WI38 (cell line): ENCODE data around the gene IL36B.

ENCODE experiments used
- H3K4me3 ChIP-seq: 2 replicates; pipeline ENCODE4 v1.5.1; 2011; ENCODE audit warnings: low read depth, mild to moderate bottlenecking, control low read depth, low read length
- TF ChIP-seq, protein P1 (sequence below): IDR thresholded peaks from 2 replicates; pipeline ENCODE4 v1.5.1; 2012; ENCODE audit warnings: low read depth, mild to moderate bottlenecking, control low read depth, low read length

The IL36B gene

DNA sequence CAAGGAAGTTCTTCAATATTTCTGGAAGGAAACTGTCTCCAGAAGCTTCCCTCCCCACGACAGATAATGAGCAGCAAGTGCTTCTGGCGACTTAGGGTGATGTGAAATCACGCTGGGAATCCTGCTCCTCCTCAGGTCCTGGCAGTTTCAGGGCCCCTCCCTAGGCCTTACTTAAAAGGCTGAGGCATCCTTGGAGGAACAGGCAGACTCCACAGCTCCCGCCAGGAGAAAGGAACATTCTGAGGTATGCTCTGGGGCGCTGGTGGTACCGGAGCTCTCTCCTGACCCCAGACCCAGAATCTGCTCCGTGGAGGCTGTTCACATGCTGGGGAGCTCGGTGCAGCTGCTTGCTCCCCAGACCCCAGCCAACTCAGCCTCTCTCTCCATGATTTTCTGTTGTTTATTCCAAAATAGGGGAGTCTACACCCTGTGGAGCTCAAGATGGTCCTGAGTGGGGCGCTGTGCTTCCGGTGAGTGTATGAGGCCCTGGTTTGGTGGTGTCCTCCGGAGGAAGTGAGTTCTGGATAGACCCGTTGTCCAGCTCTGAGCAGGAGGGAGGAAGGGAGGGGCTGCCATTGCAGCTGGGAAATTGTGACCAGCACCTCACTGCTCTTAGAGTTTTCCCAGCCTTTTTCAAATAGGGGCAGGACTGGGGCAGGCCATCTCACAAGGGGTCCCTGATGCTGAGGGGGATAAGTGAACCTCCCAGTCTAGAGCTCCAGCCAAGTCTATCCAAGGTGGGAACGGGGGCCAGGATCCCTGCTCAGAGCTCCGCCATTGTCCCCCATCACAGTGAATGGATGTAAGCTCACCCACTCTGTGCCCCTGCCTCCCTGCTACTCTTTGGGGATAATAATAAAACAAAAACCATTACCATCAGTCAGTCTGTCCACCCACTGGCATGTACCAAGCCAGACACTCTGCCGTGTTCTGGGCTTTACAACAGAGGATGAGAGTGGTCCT, 6.6 kb upstream of the IL36B start, which contains the start of gene IL36RN:
Gene IL36RN, plus strand, starts transcription at position 201 of the 963 bp plus-strand sequence. Its CDS starts 241 bp downstream, at position 442.
- TF ChIP-seq, protein P1, sequence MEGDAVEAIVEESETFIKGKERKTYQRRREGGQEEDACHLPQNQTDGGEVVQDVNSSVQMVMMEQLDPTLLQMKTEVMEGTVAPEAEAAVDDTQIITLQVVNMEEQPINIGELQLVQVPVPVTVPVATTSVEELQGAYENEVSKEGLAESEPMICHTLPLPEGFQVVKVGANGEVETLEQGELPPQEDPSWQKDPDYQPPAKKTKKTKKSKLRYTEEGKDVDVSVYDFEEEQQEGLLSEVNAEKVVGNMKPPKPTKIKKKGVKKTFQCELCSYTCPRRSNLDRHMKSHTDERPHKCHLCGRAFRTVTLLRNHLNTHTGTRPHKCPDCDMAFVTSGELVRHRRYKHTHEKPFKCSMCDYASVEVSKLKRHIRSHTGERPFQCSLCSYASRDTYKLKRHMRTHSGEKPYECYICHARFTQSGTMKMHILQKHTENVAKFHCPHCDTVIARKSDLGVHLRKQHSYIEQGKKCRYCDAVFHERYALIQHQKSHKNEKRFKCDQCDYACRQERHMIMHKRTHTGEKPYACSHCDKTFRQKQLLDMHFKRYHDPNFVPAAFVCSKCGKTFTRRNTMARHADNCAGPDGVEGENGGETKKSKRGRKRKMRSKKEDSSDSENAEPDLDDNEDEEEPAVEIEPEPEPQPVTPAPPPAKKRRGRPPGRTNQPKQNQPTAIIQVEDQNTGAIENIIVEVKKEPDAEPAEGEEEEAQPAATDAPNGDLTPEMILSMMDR = no peak
- H3K4me3 ChIP-seq = no peak within 1 kb of the TSS

GRCh38 chr2:113058411-113058994, 5.8 kb upstream of the IL36B start:
- H3K4me3 ChIP-seq = no peak overlapping the region
- TF ChIP-seq, protein P1 = no peak

GRCh38 chr2:113057117-113057516, 4.5 kb upstream of the IL36B start:
- TF ChIP-seq, protein P1 = no peak

DNA sequence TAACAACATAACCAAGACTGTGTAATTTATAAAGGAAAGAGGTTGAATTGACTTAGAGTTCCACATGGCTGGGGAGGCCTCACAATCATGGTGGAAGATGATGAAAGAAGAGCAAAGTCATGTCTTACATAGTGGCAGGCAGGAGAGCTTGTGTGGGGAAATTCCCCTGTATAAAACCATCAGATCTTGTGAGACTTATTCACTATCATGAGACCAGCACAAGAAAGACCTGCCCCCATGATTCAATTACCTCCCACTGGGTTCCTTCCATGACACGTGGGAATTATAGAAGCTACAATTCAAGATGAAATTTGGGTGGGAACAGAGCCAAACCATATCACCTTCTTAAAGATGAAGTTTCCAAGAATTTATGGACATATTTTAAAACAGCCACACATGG, 3.9 kb upstream of the IL36B start:
- TF ChIP-seq, protein P1 = no peak
- H3K4me3 ChIP-seq = no peak overlapping the region

More at GRCh38 chr2:113057117-113057516, 4.5 kb upstream of the IL36B start:
- H3K4me3 ChIP-seq = no peak overlapping the region

DNA sequence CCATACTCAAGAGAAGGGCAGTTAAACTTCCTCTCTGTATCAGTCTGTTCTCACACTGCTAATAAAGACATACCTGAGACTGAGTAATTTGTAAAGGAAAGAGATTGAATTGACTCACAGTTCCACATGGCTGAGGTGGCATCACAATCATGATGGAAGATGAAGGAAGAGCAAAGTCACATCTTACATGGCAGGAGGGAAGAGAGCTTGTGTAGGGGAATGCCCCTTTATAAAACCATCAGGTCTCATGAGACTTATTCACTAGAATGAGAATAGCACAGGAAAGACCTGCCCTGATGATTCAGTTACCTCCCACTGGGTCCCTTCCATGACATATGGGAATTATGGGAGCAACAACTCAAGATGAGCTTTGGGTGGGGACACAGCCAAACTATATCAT, 1.4 kb upstream of the IL36B start:
- no peak overlapping the region for H3K4me3 ChIP-seq
- TF ChIP-seq, protein P1 = no peak

- no peak overlapping the region for H3K4me3 ChIP-seq
- TF ChIP-seq, protein P1 = no peak
Measured at GRCh38 chr2:113053666-113054065, 999 bp upstream of the IL36B start.
